GM21529 (cell line): ENCODE measurements around the gene SEPTIN3.
"Not testable (repeated sequence)": the region's sequence is repeated elsewhere in the genome, so short reads cannot be mapped to it uniquely, and the experiment has no call there.

Experiments
- ATAC-seq: cut with Tn5 transposase; IDR thresholded peaks from one replicate; pipeline ENCODE4 v1.9.1; 2021; ENCODE audit not compliant: unreplicated experiment

The SEPTIN3 gene

GRCh38 chr22:41940832-41941765 is 28.1 kb upstream of the SEPTIN3 start:
- peak; percentile 27 for ATAC-seq

DNA sequence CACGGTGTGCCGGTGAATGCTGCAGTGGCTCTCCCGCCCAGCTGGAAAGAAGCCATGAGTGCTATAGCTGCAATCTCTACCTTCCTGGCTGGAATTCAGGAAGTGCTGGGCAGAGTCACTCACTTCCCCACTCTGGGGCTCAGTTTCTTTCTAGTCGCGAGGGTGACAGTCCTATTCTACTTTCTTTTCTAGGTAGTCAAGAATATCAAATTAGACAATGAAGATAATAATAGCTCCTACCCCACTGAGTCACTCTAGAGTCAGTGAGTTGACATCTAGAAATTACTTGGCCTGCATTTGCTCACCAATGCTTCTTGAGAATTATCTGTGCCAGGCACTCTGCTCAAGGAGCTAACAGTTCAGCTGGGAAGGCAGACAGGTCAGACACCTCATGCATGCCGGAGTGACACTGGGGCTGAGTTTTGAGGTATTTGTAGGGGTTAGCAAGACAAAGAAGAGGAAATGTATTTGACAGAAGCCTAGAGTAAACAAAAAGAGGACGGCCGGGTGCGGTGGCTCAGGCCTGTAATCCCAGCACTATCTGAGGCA is 25.5 kb upstream of the SEPTIN3 start:
- ATAC-seq: no peak

GRCh38 chr22:41946629-41947423 is 22.4 kb upstream of the SEPTIN3 start, which contains the start of gene CENPM:
CENPM (minus strand) TSS chr22:41947152; CDS start chr22:41947076, 76 bp downstream.
- peak; percentile 76 for ATAC-seq

DNA sequence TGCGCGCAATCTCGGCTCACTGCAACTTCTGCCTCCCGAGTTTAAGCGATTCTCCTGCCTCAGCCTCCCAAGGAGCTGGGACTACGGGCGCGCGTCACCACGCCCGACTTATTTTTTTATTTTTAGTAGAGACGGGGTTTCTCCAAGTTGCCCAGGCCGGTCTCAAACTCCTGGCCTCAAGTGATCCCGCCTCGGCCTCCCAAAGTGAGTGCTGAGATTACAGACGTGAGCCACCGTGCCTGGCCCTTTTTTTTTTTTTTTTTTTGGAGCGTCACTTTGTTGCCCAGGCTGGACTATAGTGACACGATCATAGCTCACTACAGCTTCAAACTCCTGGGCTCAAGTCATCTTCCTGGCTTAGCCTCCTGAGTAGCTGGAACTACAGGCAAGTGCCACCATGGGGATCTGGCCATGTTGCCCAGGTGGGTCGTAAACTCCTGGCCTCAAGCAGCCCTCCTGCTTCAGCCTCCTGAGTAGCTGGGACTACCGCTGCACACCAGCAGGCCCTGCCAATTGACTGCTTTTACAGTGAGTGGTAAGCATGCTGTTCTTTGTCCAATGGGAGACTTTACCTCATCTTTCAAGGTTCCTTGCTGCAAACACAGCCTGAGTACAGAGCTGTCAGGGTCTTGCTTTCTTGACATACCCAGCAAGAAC is 21.7 kb upstream of the SEPTIN3 start:
- ATAC-seq: no peak

DNA sequence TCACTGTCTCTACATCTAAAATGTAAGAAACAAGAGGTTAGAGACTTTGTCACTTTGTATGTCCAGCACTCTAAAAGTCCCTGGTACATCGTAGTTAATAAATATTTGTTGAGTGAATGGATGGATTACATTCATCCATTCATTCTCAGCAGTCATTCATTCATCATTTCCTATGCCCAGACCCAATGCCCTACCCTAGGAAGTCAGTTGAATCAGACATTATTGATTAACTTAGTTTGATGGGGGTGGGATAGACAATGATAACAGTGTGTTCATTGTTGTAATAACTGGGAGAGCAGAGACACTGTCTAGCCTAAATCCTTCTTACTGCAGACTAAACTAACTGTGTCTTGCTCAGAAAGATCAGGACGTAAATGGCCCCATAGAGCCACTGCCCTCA is 21.1 kb upstream of the SEPTIN3 start:
- no peak for ATAC-seq

GRCh38 chr22:41948928-41949296 is 20.3 kb upstream of the SEPTIN3 start:
- not testable (repeated sequence) for ATAC-seq

GRCh38 chr22:41949297-41949965 is 19.8 kb upstream of the SEPTIN3 start:
- ATAC-seq: no peak

DNA sequence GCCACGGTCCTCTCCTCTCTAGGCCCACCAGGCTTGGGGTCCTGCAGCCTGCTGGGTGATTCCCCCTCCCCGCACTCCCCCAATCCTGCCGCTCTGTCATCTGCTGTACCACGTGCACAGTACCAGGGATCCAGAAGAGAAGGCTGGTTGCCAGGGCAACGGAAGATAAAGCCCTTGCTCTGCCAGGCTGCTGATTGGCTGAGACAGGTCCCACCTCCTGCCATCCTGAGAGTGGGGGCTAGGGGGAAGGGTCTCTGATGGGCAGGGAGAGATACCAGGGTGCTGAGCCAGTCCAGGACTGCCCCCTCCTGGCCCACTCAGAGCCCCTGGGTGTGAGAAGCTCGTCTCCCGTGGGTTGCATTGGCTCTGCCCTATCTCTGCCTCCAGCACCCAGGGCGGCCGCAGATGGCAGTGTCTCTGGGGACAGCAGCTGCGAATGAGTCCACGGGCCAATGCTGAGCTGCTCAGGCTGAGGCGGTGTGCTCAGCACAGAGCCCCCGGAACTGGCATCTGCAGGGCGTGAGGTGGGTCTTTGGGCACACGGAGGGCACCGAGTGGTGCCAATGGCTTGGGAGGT is 17.3 kb upstream of the SEPTIN3 start, which contains the start of gene SMIM45:
TSS of gene SMIM45 (plus strand) at position 253 of the 577 bp plus-strand sequence.
- ATAC-seq: no peak

DNA sequence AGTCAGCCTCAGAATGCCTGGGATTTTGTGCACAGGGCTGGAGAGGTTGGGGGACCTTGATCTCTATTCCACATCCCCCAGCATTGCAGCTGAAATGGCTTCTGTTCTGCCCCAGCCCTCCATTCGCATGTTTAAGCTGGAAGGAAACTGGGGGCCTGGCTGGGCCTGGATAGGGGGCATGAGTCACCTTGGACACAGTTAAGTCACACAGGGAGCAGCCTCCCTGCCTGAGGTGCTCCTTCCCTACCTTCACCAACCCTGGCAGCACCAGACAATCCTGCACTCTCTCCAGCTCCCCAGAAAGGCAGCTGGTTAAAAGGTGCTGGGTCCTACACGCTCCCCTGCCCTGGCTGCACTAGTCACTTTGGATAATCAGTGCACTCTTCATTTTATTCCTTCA is 16.5 kb upstream of the SEPTIN3 start:
- ATAC-seq: no peak

- no peak for ATAC-seq
Measured at GRCh38 chr22:41957941-41958556, 11.2 kb upstream of the SEPTIN3 start.

DNA sequence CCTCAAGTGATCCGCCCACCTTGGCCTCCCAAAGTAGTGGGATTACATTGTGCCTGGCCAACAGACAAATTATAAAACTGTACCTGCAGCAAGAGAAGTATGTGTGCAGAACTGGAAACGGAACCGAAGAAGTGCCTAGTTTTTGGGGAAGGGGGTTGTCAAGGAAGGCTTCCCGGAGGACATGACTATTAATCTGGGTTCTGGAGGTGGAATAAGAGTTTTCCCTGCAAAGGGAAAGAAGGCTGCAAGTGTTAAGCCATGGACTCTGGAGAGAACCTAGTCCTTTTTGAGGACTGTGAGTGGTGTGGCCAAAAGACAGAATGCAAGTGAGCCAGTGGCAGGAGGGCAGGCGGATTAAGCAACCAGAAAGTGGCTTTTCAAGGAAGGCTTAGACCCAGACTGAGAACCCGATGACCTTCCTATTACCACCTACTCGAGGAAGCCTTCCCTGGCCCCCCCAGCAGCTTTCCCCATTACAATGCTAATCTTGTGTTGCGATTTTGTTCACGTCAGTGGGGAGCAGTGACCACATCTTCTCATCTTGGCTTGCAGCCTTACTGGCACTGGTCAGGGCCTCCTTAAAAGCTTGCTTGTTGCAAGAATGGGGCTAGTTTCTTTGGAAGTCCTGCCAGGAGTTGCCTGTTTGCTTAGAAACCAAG is 5.7 kb upstream of the SEPTIN3 start:
- no peak for ATAC-seq

DNA sequence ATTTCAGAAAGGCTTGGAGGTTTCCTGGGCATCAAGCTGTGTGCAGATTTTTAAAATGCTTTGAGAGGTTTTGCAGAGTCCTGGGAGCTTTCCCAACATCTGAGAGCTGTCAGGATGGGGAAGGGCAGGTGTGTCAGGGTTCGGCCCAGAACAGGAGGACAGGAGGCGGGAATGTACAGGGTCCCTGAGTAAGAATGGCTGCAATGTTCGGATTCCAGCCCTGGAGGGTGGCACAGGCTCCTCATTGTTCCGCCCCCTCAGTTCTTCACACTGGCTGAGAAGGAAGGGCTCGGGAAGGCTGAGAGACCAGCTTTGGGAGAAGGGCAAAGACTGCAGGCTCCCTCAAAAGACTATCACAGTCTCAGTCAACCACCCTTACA is 5.1 kb upstream of the SEPTIN3 start:
- no peak for ATAC-seq

DNA sequence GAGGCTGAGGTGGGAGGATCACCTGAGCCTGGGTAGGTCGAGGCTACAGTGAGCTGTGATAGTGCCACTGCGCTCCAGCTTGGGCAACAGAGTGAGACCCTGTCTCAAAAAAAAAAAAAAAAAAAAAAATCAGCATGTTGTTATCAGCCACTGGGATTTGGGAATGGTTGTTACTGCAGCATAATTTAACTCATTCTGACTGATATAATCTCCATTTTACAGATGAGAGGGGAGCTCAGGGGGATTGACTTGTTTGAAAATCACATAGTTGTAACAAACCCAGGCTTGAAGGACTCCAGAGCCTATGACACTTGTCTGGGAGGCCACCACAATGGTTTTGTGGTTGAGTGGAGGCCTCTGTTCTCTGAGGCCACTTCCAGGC is 3.0 kb upstream of the SEPTIN3 start:
- ATAC-seq: no peak

GRCh38 chr22:41966607-41967240 is 2.5 kb upstream of the SEPTIN3 start:
- no peak for ATAC-seq

DNA sequence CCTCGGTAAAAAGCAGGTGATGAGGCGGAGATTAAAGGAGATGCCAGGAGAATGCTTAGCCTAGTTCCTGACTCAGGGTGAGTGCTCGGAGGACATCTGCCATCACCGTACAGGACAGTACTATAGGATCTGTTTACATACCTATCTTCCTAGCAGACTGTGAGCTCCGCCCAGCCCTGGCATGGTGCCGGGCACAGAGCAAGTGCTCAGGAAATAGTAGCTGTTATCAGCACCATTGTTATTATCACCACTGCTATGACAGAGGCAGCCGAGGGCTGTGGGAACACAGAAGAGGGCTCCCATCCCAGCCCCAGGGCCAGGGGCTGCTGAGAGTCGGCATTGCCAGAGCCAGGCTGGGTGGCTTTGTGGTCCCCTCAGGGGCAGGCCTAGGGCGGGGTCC is 642 bp upstream of the SEPTIN3 start:
- ATAC-seq: no peak

DNA sequence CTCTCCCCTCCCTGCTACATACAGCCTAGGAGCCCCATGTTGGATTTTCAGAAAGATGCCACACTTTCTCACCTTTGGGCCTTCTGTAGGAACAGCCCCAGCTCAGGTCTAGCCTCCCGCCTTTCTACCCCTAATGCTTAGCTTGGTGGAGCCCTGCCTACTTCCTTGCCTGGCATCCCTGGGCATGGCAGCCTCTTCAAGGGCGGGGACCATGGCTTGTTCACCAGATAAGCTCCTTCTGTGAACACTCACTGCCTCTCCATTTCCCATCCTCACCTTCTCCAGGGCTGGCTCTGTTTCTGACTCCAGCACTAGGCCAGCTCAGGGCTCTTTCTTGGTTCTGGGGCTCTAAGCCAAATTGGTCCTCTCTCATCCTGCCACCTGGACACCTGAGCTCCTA is 1.4 kb downstream of the SEPTIN3 start:
- ATAC-seq: no peak

- no peak for ATAC-seq
Measured at GRCh38 chr22:41971431-41971830, 2.2 kb downstream of the SEPTIN3 start.

DNA sequence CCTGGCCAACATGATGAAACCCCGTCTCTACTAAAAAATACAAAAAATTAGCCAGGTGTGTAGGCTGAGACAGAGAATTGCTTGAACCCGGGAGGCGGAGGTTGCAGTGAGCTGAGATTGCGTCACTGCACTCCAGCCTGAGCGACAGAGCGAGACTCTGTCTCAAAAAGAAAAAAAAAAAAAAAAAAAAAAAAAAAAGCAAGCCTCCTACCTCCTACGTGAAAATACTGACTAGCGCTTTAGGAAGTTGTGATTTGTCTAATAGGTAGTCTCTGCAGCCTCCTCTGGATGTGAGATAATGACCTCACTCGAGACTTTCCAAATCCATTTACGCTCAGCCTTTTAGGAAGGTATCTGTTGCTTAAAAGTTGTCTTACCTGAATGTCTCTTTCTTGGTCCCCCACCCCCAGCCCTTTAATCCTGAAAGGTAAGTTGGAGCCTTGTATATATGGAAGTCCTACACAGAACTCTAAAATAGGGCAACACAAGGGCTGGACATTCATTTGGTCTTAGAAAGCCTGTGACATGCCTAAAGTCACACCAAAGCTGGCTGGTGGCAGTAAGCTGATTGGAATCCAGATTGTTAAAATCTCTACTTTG is 5.5 kb downstream of the SEPTIN3 start:
- ATAC-seq: no peak
